HG03457 (cell line): ENCODE results near the gene MYO9B.

Experiments
- ATAC-seq: cut with Tn5 transposase; IDR thresholded peaks from one replicate; pipeline ENCODE4 v1.9.1; 2021; ENCODE audit warnings: moderate number of reproducible peaks; ENCODE audit not compliant: unreplicated experiment

MYO9B gene

DNA sequence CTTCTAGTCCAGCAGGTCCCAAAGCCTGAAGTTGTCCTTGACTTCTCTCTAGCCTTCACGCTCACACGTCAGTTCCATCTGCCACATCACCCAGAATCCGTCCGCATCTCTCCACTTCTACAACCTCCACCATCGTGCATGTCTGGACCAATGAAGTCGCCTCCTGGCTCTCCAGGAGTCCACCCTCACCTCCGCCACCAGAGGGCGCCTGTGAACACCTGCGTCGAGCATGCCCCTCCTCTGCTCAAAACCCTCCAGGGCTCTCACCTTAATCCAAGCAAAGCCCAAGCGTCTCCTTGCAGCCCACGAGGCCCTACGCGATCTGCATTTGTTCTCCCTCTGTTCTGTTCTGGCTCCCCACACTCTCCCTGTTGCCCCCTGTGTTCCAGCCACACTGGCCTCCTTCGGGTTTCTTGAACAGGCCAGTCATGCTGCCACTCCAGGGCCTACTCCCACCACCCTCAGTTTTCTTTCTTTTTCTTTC is 185.3 kb downstream of the MYO9B start:
- ATAC-seq: peak; percentile 58

DNA sequence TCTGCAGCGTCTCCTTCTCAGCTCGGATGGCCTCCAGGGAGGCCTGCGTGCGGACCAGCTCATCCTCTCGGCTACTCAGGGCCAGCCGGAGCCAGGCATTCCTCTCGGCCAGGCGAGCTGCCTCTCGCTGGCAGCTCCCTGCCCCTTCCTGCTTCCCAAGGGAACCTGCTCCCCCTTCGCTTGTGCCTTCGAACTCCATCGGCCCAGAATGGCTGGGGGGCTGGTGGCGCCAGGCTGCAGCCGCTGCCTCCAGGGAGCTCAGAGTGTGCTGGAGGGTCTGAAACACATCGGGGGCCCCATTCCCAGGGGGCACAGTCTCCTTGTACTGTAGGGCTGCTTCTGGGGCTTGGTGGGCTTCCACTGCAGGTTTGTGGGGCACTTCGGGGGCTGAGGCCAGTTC is 187.0 kb downstream of the MYO9B start:
- no peak for ATAC-seq
